HG03354 (cell line): ENCODE results near the gene DGKH.

Experiments
- ATAC-seq: cut with Tn5 transposase; IDR thresholded peaks from one replicate; pipeline ENCODE4 v1.9.1; 2021; ENCODE audit warnings: mild to moderate bottlenecking; ENCODE audit not compliant: unreplicated experiment, poor library complexity, severe bottlenecking

The DGKH gene, protein sequence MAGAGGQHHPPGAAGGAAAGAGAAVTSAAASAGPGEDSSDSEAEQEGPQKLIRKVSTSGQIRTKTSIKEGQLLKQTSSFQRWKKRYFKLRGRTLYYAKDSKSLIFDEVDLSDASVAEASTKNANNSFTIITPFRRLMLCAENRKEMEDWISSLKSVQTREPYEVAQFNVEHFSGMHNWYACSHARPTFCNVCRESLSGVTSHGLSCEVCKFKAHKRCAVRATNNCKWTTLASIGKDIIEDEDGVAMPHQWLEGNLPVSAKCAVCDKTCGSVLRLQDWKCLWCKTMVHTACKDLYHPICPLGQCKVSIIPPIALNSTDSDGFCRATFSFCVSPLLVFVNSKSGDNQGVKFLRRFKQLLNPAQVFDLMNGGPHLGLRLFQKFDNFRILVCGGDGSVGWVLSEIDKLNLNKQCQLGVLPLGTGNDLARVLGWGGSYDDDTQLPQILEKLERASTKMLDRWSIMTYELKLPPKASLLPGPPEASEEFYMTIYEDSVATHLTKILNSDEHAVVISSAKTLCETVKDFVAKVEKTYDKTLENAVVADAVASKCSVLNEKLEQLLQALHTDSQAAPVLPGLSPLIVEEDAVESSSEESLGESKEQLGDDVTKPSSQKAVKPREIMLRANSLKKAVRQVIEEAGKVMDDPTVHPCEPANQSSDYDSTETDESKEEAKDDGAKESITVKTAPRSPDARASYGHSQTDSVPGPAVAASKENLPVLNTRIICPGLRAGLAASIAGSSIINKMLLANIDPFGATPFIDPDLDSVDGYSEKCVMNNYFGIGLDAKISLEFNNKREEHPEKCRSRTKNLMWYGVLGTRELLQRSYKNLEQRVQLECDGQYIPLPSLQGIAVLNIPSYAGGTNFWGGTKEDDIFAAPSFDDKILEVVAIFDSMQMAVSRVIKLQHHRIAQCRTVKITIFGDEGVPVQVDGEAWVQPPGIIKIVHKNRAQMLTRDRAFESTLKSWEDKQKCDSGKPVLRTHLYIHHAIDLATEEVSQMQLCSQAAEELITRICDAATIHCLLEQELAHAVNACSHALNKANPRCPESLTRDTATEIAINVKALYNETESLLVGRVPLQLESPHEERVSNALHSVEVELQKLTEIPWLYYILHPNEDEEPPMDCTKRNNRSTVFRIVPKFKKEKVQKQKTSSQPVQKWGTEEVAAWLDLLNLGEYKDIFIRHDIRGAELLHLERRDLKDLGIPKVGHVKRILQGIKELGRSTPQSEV

GRCh38 chr13:42048342-42048683 lies at the start of gene DGKH:
Gene DGKH, plus strand, starts transcription at chr13:42048648. Its CDS starts 126 bp downstream, at chr13:42048774.
- ATAC-seq: peak; percentile 40

- no peak for ATAC-seq
Measured at GRCh38 chr13:42000846-42001245, 47.6 kb upstream of the DGKH start.

DNA sequence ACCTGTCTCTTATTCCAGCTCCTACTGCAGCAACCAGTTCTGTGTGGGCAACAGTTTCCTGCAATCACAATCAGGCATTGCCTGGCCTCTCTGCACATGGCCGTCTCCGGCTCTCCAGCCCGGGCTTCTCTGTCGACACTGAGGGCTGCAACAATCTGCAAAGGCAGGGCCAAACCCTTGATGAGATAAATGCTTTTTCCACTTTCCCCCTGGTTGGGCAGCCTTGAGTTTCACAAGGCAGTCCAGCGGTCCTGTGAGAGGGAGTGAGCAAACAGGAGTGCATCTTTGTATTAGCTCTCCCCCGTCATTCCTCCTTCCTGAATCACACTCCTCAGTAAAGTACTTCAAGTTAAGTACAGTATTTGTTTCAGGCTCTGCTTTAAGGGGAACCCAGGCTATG lies 46.9 kb upstream of the DGKH start:
- no peak for ATAC-seq

DNA sequence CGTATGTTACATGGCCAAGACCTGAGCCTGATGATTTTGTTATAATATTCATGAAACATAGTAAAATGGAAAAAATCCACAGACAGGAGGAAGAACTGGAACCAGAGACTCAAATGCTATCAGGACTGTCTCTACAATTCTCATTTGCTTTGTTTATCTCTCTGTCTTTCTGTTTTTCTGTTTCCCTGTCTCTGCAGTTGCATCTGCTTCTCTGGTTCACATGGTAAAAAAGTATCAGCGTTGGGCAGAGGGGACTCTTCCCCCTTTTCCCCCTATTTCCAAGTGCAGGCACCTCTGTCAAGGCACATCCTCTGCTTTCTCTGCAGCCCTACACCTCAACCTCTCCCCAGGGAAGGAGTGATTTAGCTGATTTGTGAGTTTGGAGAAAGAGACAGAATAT lies 46.4 kb upstream of the DGKH start:
- no peak for ATAC-seq

DNA sequence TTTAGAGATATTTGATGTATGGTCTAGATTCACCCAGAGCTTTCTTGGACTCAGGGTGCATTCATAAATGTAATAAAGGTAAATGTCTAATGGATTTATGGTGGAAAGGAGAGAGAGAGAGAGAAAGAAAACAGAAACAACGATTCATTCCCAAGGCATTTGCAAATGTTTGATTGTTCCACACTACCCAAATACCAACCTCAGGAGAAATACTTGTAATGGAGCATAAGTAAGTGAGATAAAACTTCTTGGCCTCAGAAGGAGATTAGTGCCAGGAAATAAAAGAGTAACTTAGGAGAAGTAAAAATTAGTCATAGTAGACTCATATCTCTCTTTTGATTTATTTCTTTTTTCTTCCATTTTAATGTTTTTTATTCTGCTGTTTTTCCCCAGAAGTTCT lies 40.6 kb upstream of the DGKH start:
- ATAC-seq: no peak

DNA sequence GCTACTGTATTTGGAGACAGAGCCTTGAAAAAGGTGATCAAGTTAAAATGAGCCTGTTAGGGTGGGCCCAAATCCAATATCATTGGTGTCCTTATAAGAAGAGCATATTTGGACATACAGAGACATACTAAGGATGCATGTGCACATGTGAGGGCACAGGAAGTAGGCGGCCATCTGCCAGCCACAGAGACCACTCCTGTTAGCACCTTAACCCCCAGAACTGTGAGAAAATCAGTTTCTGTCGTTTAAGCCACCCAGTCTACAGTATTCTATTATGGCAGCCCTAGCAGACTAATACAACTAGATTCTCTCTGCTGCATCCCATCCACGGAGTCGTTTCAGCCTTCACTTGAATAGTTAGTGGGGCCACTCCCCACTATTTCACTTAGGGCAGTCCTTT lies 39.4 kb upstream of the DGKH start:
- ATAC-seq: no peak

DNA sequence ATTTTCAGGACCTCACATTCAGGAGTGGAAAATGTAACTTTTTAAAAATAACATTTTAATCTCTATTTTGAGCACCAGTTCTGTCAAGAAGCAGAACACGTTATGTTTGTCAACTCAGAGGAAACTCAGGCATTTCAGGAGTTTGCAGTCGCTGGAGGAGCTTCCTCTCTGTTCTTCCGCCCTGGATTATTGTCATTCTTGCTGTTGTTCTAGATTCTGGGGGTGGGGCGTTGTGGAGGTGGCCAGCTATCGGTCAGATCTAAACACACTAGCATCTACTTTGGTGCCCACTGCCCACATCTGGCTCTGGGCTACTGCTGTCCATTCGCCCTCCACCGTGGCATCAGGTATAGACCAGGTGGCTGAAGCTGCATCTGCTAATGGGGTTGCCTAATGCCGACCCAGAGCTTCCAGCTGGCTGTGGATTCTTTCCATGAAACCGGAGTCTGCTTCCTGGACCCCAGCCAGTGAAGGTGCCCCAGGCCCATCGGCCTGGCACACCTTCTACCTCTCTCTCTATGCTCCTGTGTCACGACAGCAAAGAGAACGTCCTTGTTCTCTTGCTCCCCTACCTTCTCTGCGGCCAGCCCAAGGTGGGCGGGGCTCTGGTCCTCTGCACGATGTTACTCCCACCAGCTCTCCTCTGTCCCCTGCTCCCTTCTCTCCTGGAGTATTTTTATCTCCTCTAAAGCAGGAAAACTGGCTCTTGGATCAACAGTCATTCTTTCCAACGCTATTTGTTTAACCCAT lies 36.7 kb upstream of the DGKH start:
- no peak for ATAC-seq

DNA sequence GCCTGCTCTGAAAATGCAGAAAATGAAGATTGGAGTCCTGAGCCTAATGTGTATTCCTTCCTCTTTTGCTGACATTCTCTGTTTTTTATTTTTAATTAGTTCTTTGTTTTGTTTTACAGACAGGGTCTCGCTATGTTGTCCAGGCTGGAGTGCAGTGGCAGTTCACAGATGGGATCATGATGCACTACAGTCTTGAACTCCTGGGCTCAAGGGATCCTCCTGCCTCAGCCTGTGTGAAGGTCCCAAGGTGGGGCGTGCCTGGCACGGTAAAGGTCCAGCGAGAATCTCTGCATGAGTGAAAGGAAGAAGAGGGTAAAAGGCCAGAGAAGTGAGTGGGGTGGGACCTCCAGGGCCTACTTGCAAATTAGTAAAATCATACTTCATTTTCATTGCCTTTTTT lies 34.3 kb upstream of the DGKH start:
- no peak for ATAC-seq

- ATAC-seq: no peak
Measured at GRCh38 chr13:42017264-42017663, 31.2 kb upstream of the DGKH start.

- no peak for ATAC-seq
Measured at GRCh38 chr13:42021851-42022250, 26.6 kb upstream of the DGKH start.

DNA sequence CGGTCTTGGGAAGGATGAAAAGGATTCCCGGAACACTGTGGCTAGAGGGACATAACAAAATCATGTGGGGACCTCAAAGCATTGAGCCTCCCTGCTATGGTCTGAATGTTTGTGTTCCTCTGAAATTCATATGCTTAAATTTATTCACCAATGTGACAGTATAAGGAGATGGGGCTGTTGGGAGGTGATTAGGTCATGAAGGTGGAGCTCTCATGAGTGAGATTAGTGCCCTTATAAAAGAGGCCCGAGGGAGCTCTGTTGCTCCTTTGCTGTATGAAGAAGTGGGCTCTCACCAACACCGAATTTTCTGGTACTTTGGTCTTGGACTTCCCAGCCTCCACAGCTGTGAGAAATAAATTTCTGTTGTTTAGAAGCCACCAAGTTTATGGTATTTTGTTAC lies 26.1 kb upstream of the DGKH start:
- ATAC-seq: no peak

DNA sequence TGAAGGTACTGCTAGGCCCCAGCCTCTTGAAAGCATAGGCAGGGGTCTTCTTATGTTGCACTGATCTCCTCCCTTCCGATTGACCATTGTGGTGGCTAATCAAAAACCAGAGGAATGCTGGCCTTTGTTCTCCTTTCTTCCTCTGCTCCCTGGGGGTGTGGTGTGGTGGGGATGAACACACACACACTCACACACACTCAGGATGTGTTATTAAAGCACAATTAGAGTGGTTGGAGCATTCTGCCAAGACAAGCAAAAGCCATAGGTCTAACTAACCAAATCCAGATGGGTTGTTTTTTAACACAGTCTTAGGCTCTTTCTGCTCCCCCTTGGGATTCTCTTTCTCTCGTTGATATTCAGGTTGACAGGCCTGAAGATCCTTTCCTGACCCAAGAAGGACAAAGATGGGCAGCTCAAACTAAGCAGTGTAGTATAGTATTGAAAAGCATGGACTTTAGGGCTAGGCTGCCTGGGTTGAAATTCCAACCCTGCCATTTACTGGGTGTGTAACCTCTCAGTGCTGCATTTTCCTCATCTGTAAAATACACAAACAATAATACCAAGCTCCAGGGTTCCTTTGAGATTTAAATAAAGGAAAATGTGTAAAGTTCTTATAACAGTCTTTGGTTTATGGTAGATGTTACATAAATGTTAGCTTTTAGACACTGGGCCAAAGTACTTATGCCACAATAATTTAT lies 25.5 kb upstream of the DGKH start:
- no peak for ATAC-seq

DNA sequence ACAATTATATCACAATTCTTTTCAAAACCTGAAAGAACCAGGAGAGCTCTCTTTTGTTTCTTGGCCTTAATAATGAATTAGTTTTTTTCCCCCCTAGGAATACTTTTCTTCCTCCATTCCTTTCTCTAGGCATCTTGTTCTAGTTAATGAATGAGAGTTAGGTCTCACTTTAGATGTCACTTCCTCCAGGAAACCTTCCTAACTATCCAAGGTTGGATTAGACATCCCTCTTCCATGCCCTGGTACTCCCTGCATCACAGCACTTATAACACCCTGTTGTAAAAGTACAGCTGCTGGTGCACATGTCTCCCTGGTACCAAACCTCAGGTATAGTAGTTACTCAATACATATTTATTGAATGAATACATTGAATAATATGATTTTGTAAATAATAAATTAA lies 21.2 kb upstream of the DGKH start:
- no peak for ATAC-seq

- no peak for ATAC-seq
Measured at GRCh38 chr13:42028113-42028799, 20.2 kb upstream of the DGKH start.

DNA sequence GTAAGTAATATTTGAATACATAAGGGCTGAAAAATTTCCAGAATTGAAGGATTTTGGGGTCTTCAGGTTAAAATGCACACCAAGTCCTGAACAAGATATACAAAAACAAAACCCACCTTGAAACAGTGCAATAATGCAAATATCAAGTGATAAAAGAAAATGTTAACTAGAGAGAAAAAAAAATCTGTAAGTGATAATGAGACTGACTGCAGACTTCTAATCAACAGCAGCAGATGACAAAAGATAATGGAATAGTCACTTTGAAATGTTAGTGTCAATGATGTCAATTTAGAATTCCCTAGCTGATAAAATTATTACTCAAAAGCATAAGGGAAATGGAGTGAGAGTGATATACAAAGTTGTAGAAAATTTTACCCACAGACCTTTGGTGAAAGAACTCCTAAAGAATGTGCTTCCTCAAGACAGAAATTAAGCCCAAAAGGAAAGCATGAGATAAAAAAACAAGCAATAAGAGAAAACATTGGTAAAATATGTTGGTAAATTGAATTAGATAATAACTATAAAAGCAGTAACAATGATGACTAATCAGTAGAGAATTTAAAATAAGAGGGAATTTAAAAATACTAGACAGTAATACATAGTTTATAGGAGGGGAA lies 12.4 kb upstream of the DGKH start:
- no peak for ATAC-seq

- no peak for ATAC-seq
Measured at GRCh38 chr13:42036711-42037110, 11.7 kb upstream of the DGKH start.

DNA sequence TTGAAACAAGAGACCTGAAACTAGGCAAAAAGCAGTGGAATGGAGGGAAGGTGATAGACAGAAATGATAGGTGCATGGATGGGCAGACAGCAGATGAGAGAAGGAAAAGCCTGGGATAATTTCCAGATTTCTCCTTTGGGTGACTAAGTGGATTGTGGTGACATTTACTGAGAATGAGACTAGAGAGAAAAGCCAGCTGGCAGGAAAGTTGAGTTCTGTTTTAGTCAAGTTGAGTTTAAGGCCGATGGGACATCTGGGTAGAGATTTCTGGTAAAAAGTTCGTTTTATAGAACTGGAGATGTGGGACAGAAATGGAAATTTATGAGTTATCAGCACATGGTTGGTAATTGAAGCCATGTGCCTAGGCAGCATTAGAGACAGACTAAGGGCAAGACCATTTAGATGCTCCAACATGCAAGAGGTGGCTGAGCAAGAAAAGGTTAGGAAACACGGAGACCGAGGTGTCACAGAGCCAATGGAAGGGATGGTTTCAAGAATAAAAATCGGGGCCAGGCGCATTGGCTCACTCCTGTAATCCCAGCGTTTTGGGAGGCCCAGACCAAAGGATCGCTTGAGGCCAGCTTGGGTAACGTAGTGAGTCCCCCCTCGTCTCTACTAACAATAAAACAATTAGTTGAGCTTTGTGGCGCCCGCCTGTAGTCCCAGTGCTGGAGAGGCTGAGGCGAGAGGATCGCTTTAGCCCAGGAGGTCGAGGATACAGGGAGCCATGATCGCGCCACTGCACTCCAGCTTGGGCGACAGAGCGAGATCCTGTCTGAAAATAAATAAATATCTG lies 9.6 kb upstream of the DGKH start:
- no peak for ATAC-seq
